Inflammatory macrophage treated with lipopolysaccharide for 4 hours (primary cell): ENCODE results near the gene TRABD2B.

Experiments used
- DNase-seq: peaks from one replicate; pipeline ENCODE4 v3.0.0-alpha.2; 2020

The TRABD2B gene

DNA sequence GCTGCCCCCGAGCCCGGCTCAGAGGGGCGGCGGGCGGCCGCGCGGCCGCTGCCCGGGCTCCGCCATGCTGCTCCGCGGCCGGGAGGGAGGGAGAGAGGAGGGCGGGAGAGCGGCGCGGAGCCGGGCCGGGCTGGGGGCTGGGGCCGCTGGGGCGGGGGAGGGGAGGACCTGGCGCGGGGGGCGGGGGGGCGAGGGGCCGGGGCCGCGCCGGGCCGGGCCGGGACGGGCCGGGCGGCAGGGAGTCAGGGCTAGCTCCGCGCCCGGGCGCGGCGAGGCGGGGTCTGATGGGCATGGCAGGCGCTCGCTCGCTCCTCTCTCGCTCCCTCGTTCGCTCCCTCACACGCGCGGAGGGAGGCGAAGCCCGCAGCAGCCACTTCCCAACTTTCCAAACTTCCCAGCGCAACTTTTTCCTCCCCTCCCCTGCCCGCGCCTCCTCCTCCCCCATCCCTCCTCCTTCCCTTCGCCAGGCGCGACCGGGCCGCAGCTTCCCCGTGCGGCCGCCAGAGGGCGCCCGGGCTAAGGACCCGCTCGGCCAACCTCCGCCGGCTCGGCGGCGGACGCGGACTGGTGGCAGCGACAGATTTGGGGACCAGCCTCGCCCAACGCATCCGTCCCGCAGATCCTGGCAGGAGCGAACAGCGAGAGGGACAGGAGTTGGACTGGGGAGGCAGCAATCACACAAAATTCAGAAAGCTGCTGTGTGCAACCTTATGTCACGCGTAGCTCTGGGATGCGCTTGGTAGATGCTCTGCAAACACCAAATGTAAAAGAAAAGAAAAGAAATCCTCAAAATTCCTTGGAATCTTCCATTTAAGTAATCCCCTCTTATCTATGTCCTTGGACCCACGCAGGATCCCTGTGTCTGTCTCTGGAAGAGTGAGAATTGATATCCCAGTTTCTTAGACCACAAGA is at the start of gene TRABD2B:
TRABD2B (minus strand) TSS at position 97 of the 912 bp plus-strand sequence.
- DNase-seq, result peak; percentile 52

DNA sequence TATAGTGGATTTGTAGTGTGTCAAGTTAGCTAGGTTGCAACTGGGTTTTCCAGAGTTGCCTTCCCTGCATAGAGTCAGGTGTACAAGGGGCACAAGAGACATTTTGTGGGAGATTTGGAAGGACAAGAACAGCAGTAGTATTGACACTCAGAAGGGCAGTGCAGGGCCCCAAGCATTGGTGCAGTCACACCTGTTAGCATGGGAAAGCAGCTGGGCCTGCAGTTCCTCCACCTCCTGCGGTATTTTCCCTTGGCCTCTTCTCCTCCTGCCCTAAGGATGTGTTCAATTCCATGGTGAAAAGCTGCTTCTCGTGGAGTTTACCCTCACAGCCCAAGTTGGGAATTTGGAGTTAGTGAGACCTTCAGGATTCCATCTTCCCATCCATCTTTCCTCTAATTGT is 47.1 kb upstream of the TRABD2B start:
- no peak for DNase-seq

DNA sequence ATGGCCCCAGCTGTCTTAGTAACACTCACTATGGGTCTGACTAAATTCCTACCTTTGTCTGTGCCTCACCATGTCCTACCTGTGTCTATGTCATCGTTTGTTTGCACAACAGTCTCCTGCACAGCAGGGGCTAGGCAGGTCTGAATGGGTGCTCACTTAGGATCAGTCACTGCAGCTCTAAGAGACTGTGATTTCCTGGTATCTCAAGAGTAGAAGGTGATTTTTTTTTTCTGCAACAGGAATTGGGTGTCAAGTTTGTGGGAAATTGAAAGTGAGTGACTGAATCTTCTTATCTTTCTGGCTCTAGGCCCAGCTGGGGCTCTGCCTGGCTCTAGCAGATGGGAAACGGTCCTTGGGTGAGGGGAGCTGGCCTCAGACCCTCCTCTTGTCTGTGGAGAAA is 46.4 kb upstream of the TRABD2B start:
- no peak for DNase-seq

DNA sequence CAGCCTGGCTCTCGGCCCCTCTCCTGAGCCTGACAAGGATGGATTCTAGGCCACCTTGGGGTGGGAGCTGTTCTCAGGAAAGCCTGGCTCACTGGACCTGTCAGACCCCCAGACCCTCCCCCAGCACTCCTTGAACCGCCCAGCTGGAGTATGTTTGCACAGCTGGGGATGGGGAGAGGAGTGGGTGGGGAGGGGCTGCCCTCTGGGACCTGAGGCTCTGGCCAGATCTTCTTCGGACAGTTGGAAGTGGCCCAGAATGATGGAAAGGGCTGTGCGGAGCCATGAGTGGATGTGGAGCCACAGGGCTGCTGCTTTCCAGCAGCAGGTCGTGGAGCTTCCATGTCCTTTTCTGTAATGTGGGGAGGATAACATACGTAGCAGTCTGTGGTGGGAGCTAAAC is 43.0 kb upstream of the TRABD2B start:
- no peak for DNase-seq

DNA sequence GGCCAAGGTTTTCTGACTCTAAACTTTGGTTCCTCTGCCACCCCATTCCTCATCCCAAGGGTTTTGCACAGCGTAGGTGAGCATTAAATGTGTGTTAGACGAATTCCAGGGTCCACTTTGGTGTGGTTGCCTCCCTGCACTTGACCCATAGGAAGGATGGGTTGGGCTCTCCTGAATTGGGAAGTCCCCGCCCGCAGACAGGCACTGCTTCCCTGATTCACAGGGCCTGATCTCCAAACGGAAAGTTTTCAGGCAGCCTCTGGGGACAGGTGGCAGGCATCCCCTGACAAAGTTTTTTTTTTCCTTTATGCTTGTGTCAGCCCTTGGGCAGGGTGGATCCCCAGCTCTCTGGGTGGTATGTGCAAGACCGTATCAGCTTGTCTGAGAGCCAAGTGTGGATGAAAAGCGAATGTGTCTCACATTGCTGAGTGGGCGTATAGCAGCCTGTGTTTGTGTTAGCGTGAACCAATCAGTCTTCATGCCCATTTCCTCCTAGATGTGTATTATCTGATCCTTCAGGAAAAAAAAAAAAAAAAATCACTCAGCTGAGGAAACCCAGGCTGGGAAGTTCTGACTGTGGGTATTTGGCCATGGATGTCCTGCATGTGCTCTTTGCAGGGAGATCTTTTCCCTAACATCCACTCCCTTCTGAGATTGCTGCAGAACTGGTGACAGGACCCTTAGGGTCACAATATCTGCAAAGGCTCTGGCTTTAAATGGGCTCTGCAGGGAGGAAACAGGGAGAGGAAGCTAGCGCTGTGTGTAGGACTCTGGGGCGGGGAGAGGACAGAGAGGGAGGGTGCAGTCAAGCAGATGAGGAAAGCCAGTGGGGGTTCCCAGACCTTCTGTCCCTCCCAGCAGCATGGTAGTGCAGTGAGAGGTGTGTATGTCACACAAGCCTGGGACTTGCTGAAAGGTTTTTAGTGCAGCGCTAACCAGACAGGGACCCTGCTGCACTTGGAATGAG is 42.2 kb upstream of the TRABD2B start:
- DNase-seq, result no peak

DNA sequence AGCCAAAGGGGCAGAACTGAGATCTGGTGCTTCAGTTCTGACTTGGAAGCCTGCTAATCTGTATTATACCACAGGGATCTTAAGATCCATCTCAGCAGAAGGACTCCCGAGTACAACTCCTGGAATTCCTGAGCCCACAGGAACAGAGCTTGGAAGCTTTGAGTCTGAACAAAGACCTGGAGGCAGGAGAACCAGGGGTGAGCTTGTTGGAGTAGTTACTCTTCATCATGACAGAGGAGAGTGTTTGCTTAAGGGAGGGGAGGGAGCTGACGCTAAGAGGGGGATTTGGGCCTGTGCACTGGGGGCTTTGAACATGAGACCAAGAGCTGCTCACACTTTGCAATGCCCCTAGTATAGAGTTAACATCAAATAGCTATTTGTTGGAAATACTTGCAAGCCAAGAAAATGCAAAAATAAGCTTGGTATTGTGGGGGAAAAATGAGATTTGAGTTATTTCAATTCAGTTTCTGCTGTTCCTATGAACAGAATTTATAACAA is 41.1 kb upstream of the TRABD2B start:
- DNase-seq, result no peak

DNA sequence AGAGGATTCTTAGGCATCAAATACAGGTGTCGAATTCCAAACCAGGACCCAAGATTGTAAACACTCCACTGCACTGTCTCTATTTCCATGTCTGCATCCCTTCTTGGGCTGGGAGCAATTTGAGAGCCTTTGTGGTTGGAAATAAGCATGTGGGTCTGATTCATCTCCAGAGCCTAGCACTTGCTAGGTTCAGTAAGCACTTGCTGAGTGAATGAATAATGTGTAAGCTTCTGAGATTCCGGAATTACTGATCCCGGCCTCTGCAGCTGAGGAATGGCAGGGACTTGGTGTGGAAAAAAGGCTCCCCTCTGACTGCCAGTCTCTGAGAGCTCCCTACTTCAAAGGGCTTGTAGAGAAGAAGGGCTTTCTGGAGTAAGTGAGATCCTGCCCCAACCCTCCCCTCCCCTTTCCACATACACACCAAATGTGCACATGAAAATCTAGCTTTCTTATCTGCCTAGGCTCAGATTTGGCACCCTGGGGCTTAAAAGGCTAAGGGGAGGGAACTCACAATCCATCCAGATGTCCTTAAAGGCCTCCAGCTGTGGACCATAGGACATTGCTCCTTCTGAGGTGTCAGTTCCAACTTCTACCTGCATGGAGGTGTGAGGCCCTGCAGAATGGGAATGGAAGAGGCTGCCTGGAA is 39.6 kb upstream of the TRABD2B start:
- no peak for DNase-seq

DNA sequence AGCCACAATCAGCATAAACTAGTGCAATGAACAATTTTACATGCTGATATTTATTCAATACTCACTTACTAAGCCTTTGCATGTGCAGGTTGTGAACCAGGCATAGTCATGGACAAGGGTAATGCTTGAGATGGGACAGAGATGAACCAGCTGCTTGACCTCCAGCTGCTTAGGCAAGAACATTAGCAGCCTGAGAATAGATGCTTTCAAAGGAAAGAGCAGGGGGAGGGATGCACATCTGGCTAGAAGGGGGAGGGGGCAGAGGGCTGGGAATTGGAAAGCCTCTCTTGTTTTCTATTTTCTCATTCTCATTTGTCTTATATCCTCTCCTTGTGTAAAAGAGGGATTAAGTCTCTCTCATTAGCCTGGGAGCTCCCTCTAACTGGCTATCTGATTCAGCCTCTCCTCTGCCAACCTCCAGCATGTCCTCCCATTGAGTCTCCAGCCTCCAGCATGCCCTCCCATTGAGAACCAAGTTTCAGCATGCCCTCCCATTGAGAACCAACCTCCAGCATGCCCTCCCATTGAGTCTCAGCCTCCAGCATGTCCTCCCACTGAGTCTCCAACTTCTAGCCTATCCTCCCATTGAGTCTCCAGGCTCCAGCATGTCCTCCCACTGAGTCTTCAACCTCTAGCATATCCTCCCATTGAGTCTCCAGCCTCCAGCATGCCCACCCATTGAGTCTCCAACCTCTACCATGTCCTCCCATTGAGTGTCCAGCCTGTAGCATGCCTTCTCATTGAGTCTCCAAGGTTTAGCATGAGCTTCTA is 38.4 kb upstream of the TRABD2B start:
- no peak for DNase-seq

DNA sequence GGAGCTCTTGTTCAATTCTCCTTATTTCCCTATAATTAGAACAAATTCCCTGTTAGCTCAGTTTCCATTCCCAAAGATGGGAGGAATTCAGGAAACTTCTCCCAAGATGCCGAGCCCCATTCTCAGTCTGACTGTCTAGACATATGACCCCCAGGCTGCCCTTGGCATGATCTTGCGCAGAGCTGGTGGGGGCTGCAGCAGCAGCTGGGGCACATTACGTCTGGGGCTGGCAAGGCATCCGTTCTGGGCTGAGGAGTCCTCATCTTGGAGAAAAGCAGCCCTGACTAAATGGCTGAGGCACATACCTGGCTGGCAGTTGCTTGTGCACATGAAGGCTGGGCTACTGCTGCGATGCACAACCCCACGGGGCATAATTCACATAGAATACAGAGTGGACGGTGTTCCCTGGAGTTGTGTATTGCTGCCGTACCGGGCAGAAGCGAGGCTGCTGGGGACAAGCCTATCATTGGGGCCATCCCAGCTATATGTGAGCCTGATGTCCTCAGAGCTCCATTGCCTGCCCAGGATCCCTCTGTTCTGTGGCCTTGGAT is 36.4 kb upstream of the TRABD2B start:
- DNase-seq, result no peak

DNA sequence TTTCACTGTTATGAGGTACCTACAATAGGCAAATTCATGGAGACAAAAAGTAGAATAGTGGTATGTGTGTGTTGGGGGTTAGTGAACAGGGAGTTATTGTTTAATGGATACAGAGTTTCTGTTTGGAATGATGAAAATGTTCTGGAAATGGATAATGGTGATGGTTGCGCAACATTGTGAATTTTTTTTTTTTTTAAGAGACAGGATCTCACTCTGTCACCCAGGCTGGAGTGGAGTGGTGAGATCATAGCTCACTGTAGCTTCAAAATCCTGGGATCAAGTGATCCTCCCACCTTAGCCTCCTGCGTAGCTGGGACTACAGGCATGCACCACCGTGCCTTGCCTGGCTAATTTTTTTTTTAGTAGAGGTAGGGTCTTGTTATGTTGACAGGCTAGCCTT is 34.5 kb upstream of the TRABD2B start:
- DNase-seq, result no peak

DNA sequence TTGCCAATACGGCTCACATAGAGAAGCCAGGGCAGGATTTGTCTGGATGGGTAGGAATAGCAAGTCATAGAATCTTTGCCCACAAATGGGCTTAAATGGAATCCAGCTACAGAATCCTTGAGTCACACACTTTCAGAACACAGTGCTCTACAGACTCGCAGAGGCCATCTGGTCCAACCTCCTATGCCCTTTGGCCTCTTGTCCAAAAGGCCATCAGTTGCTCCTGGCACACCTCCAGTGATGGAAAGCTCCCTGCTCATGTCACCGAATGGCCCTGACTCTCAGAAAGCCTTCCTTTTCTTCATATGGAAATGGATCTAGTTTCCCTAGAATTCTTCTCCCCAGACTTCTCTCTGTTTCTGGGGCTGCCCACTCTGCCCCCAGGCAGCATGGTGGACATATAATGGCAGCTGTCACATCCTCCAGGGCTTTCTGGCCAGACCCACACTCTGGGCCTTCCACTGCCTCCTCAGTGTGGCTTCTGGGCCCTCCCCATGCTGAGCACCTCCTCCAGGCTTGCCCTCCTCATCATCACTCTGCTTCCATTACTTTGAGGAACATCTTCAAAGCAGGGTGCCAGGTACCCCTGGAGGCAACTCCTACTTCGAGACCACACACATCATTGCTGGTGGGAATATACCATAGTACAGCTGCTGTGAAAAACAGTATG is 33.6 kb upstream of the TRABD2B start:
- DNase-seq, result no peak

DNA sequence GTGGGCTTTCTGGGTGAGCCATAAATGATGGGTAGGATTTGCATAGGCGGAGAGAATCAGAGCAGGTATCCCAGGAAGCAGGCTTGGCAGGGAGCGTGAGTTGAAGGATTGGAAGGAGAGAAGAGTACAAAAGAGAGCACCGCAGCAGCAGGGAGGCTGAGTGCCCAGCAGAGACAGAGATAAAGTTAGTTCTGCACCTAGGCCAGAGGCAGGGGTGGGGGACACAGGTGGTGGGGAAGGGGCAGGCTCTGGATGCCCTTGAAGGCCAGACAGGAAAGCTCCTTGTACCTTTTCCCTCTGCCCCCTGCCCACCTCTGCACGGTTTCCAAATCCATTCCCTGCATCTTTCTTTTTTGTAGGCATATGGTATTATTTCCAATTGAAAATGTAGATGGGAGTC is 33.0 kb upstream of the TRABD2B start:
- no peak for DNase-seq

DNA sequence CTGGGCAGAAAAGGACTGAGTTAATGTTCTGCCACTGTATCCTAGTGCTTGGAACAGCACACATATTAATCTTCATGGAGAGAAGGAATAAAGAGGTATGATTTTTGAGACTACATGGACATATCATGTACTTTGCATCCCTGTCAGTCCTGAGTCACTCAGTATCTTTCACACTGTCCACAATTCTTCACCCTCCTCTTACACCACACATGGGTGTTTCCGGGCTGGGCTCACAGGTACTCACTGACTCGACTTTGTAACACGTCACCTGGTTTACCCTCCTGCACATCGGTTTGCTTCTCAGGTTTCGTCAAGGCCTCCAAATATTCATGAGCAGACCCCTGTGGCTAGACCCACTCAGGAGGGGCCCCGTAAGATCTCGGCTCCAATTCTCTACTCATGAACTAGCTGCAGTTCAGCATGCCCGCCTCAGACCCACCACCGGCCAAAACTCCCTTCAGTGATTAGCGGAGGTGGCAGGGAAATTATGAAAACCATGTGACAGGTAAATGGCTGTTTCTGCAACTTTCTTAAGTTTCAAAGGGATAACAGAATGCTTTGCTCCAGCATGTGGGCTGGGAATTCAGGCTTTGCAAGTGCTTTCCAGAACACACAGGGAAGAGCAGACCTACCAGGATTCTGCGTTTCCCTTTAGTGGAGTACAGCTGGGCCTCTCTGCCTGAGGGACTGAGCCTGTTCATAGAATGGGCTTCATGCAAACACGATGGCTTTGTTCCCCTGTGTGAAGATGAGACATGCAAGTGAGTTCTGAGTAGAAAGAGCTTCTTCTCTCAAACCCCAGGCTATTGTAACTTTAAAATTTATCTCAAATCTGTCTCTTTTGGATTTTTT is 31.3 kb upstream of the TRABD2B start:
- DNase-seq, result no peak

DNA sequence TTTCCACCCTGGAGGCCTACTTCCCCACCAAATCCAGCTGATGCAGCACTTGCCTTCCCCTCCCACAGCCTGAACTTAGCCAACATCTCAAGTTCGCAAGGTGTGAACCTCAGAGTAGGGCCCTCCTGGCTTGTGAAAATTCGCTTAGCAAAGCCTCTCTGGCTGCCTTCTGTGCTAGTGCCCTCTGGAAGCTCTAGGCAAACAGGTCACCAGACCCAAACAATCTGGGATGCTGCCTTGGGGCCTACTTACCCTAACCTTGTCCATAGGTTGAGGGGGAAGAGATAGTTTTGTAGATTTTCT is 30.3 kb upstream of the TRABD2B start:
- no peak for DNase-seq

DNA sequence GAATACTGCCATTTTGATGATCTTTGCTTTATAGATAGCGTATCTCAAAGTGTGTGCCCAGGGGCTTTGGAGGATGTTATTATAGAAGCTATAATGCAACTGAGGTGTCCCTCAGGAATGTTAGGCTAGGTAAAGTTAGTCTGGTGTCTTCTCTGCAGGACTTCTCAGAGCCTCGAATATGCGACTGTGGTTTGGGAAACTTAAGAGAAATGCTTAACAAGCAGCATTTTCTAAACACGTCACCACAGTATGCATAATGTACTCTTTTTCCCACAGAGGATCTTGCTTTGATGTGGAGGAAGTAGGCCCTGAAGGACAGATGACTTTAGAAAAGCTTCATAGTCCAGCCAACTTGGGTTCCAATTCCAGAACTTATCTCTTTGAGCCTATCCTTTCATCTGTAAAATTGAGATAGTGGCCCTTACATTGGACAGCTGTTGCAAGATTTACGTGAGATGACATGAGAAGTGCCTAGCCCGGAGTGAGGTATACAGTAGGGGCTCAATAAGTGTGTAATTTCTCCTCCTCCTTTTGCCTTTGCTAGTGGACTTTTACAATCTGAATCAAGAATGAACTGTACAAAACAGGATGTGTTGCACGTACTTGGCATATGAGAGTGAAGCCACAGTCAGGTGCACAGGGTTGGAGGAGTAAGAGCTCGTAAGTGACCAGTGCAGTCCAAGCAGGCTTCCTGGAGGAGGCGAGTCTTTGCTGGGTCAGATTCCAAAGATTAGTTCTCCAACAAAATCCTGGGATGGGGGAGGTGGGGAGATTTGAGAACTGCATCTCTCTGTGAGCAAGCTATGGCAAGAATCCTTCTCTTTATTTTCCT is 29.7 kb upstream of the TRABD2B start:
- no peak for DNase-seq

DNA sequence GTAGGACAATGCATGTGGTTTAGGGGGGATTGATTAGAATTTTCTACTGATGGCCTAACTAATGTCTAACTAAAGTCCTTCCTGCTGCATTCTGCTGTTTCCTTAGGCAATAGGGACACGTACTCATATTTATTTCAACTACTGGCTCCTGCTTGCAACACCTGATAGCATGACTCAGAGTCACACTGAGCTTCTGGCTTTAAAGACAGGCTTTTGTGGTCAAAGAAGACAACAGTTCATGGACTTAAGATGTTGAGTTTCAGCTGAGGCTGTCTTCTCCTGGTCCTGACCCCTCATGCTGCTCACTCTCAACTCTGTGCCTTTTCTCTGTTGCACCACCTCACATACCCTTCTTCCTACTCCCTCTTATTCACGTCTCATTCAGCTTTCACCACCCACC is 29.1 kb upstream of the TRABD2B start:
- DNase-seq, result peak; percentile 23

DNA sequence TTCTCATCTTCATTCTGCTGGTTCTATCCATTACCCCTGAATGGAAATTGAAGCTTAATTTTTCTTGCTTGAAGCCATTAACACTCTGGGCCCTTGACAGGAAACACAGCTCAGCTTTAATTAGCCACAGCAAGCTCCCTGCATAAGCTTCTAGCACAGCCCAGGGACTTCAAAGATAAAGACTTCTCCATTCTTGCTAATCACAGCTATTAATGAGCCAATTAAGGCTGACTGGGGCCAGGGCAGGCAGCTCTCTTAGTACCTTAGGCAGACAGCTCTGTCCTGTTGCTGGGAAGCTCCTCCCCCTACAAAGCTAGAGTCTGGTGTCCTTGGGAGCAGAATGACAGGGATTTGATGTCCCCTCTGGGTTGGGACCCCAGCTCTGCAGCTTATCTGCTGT is 27.9 kb upstream of the TRABD2B start:
- no peak for DNase-seq

DNA sequence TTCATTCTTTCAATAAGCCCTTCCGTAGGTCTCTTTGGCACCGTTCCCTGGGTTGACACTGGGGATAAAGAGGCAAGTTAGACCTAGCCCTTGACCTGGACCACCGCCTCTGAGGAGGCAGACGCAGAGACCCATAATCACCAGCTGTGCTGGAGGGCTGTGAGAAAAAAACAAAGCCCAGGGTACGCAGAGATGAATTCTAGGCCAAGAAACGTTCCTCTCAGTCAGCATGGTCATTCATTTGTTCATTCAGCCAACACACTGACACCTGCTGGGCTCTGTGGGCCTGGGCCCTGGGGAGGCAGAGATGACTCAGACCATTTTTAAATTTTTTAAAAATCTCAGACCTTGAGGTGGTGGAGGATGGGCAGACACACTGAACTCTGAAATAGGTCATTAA is 26.3 kb upstream of the TRABD2B start:
- no peak for DNase-seq

DNA sequence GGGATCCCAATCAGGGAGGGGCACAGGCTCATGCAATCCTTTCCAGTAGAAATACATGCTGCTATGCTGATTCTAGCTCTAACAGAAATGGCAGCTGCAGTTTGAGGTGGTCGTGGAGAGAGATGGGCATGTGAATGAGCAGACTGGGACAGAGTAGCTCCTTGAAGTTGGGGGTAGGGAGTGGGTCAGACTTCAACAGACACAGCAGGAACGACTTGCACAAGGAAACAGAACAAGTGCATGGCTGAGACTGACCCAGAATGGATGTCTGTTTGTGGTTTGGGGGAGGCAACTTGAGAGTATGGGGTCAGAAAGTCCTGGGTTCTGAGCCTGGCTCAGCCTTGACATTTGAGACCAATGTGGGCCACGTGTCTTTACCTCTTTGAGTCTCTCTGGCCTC is 25.1 kb upstream of the TRABD2B start:
- DNase-seq, result no peak

DNA sequence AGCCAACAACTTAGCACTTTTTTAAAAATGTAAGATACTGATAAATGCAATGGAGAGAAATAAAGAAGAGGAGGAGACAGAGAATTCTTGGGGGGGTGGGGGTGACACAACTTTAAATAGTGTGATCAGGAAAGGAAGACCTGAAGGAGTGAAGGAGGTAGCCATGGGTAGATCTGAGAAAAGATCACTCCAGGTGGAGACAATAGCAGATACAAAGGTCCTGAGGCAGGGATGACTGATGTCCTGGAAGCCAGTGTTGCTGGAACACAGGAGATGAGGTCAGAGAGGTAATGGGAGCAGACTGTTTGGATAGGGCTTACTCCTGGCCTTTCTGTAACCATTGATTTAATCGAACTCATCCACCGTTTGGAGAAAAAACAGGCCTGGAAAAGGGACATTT is 24.6 kb upstream of the TRABD2B start:
- no peak for DNase-seq
